ENCODE data around the gene SH3TC2.

The SH3TC2 gene

GRCh38 chr5:148996270-148996669 lies 66.6 kb downstream of the SH3TC2 start:
- no peak for DNase-seq

GRCh38 chr5:148995791-148996190 lies 67.1 kb downstream of the SH3TC2 start:
- DNase-seq: no peak

- no peak for DNase-seq
These were observed 69.5 kb downstream of the SH3TC2 start for GRCh38 chr5:148993283-148993936.

- no peak for DNase-seq
These were observed 70.6 kb downstream of the SH3TC2 start for GRCh38 chr5:148992265-148992664.

GRCh38 chr5:148991566-148991965 lies 71.3 kb downstream of the SH3TC2 start:
- DNase-seq: no peak

GRCh38 chr5:148990817-148991216 lies 72.0 kb downstream of the SH3TC2 start:
- no peak for DNase-seq

- DNase-seq: no peak
These were observed 73.3 kb downstream of the SH3TC2 start for GRCh38 chr5:148989567-148989966.

GRCh38 chr5:148988328-148988727 lies 74.5 kb downstream of the SH3TC2 start:
- no peak for DNase-seq

GRCh38 chr5:148986636-148987035 lies 76.2 kb downstream of the SH3TC2 start:
- no peak for DNase-seq

GRCh38 chr5:148984345-148984744 lies 78.5 kb downstream of the SH3TC2 start:
- DNase-seq: no peak

- no peak for DNase-seq
These were observed 81.5 kb downstream of the SH3TC2 start for GRCh38 chr5:148981353-148981752.

- DNase-seq: no peak
These were observed 82.1 kb downstream of the SH3TC2 start for GRCh38 chr5:148980731-148981130.

- DNase-seq: no peak
These were observed 83.7 kb downstream of the SH3TC2 start for GRCh38 chr5:148979083-148979723.

GRCh38 chr5:148978370-148979082 lies 84.3 kb downstream of the SH3TC2 start:
- DNase-seq: no peak

- DNase-seq: no peak
These were observed 86.1 kb downstream of the SH3TC2 start for GRCh38 chr5:148976569-148977381.

- no peak for DNase-seq
These were observed 88.1 kb downstream of the SH3TC2 start for GRCh38 chr5:148974642-148975327.

GRCh38 chr5:148973455-148973854 lies 89.4 kb downstream of the SH3TC2 start:
- no peak for DNase-seq

GRCh38 chr5:148972974-148973374 lies 89.9 kb downstream of the SH3TC2 start:
- no peak for DNase-seq

GRCh38 chr5:148972396-148972795 lies 90.5 kb downstream of the SH3TC2 start:
- no peak for DNase-seq

- no peak for DNase-seq
These were observed 92.0 kb downstream of the SH3TC2 start for GRCh38 chr5:148970876-148971275.

GRCh38 chr5:148970228-148970627 lies 92.6 kb downstream of the SH3TC2 start:
- peak; percentile 62 to 84 for DNase-seq

GRCh38 chr5:148969291-148969690 lies 93.6 kb downstream of the SH3TC2 start:
- DNase-seq: no peak

GRCh38 chr5:148968311-148968710 lies 94.6 kb downstream of the SH3TC2 start:
- DNase-seq: no peak
